ENCODE results near the gene ZNF695.
"Not testable (repeated sequence)": the region's sequence is repeated elsewhere in the genome, so short reads cannot be mapped to it uniquely, and the experiment has no call there.

The ZNF695 gene

DNA sequence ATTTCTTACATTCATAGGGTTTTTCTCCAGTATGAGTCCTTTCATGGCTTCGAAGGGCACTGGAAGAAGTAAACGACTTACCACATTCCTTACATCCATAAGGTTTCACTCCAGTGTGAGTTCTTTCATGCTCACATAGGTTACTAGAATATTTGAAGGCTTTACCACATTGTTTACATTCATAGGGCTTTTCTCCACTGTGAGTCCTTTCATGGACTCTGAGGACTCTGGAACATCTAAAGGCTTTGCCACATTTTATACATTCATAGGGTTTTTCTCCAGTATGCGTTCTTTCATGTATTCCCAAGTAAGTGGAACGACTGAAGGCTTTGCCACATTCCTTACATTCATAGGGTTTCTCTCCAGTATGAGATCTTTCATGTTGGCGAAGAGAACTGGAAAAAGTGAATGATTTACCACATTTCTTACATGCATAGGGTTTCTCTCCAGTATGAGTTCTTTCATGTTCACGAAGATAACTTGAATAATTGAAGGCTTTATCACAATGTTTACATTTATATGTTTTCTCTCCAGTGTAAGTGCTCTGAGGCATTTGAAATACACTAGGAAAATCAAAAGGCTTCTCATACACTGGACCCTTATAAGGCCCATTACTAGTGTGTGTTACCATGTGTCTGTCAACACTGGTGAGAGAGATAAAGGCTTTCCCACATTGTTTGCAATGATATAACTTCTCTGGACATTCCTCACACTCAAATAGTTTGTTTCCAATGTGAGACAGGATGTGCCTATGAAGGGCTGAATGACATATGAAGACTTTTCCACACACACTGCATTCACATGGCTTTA lies 29.9 kb upstream of the ZNF695 start:
- H3F3A ChIP-seq (ENCODE audit: low read depth), result no peaks in the 10 kb centered on the region
- H3K4me3 ChIP-seq (ENCODE audit: low read length, poor library complexity, severe bottlenecking), result no peak overlapping the region
- peaks cover 6% of the 10 kb centered on the region for H3K79me2 ChIP-seq (ENCODE audit: insufficient read depth, low read length)
- H3K36me3 ChIP-seq (ENCODE audit: insufficient read depth, low read length), result peaks cover 64% of the 10 kb centered on the region
- TF ChIP-seq CTCF (conservative IDR thresholded peaks at IDR 0.05; ENCODE audit: low read length) (no peak), EZH2phosphoT487 (IDR thresholded peaks at IDR 0.05; ENCODE audit: borderline replicate concordance) (no peak)
- peaks cover 39% of the 10 kb centered on the region; the same call in 1 of the 2 replicates for H3K9me3 ChIP-seq (ENCODE audit: insufficient read depth, low read depth, low read length)
- no peaks in the 10 kb centered on the region for H4K20me1 ChIP-seq (ENCODE audit: insufficient read depth, low read length, poor library complexity, severe bottlenecking)
- peaks cover 4% of the 10 kb centered on the region for H3K27me3 ChIP-seq (ENCODE audit: insufficient read depth, low read length, poor library complexity, severe bottlenecking)
- no peaks in the 10 kb centered on the region for H3K4me1 ChIP-seq (ENCODE audit: insufficient read depth, low read length, poor library complexity, severe bottlenecking)
- no peak overlapping the region for H3K4me2 ChIP-seq (ENCODE audit: low read depth, low read length, poor library complexity, severe bottlenecking)
- no peak overlapping the region for H2AFZ ChIP-seq (ENCODE audit: low read length)
- H3K9me2 ChIP-seq (replicated peaks; ENCODE audit: low read depth, low read length), result no peaks in the 10 kb centered on the region
- no peak overlapping the region for H3K9ac ChIP-seq (ENCODE audit: low read depth, low read length, poor library complexity, severe bottlenecking)

DNA sequence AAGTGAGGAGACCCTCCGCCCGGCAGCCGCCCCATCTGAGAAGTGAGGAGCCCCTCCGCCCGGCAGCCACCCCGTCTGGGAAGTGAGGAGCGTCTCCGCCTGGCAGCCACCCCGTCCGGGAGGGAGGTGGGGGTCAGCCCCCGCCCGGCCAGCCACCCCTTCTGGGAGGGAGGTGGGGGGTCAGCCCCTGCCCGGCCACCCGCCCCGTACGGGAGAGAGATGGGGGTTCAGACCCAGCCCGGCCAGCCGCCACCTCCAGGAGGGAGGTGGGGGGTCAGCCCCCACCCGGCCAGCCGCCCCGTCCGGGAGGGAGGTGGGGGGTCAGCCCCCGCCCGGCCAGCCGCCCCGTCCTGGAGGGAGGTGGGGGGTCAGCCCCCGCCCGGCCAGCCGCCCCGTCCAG lies 24.4 kb upstream of the ZNF695 start:
- H3K36me3 ChIP-seq (ENCODE audit: insufficient read depth, low read length), result peaks cover 37% of the 10 kb centered on the region
- H4K20me1 ChIP-seq (ENCODE audit: insufficient read depth, low read length, poor library complexity, severe bottlenecking); H3K4me1 ChIP-seq (ENCODE audit: insufficient read depth, low read length, poor library complexity, severe bottlenecking); H3K9ac ChIP-seq (ENCODE audit: low read depth, low read length, poor library complexity, severe bottlenecking); H3K4me3 ChIP-seq (ENCODE audit: low read length, poor library complexity, severe bottlenecking); H2AFZ ChIP-seq (ENCODE audit: low read length); H3K9me2 ChIP-seq (replicated peaks; ENCODE audit: low read depth, low read length); H3K4me2 ChIP-seq (ENCODE audit: low read depth, low read length, poor library complexity, severe bottlenecking); H3K27me3 ChIP-seq (ENCODE audit: insufficient read depth, low read length, poor library complexity, severe bottlenecking); H3K79me2 ChIP-seq (ENCODE audit: insufficient read depth, low read length); H3F3A ChIP-seq (ENCODE audit: low read depth): not testable (repeated sequence)
- H3K9me3 ChIP-seq (ENCODE audit: insufficient read depth, low read depth, low read length), result peaks cover 17% of the 10 kb centered on the region; the same call in 1 of the 2 replicates

DNA sequence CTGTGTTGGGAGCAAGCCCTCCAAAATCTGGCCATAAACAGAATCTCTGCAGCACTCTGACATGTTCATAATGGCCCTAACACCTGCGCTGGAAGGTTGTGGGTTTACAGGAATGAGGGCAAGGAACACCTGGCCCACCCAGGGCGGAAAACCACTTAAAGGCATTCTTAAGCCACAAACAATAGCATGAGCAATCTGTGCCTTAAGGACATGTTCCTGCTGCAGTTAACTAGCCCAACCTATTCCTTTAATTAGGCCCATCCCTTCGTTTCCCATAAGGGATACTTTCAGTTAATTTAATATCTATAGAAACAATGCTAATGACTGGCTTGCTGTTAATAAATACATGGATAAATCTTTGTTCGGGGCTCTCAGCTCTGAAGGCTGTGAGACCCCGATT lies 16.8 kb upstream of the ZNF695 start:
- H3F3A ChIP-seq (ENCODE audit: low read depth); H3K4me3 ChIP-seq (ENCODE audit: low read length, poor library complexity, severe bottlenecking); H3K9ac ChIP-seq (ENCODE audit: low read depth, low read length, poor library complexity, severe bottlenecking); H2AFZ ChIP-seq (ENCODE audit: low read length); H4K20me1 ChIP-seq (ENCODE audit: insufficient read depth, low read length, poor library complexity, severe bottlenecking); H3K9me2 ChIP-seq (replicated peaks; ENCODE audit: low read depth, low read length); H3K79me2 ChIP-seq (ENCODE audit: insufficient read depth, low read length); H3K4me1 ChIP-seq (ENCODE audit: insufficient read depth, low read length, poor library complexity, severe bottlenecking); H3K36me3 ChIP-seq (ENCODE audit: insufficient read depth, low read length); H3K9me3 ChIP-seq (ENCODE audit: insufficient read depth, low read depth, low read length); H3K4me2 ChIP-seq (ENCODE audit: low read depth, low read length, poor library complexity, severe bottlenecking); H3K27me3 ChIP-seq (ENCODE audit: insufficient read depth, low read length, poor library complexity, severe bottlenecking): not testable (repeated sequence)

DNA sequence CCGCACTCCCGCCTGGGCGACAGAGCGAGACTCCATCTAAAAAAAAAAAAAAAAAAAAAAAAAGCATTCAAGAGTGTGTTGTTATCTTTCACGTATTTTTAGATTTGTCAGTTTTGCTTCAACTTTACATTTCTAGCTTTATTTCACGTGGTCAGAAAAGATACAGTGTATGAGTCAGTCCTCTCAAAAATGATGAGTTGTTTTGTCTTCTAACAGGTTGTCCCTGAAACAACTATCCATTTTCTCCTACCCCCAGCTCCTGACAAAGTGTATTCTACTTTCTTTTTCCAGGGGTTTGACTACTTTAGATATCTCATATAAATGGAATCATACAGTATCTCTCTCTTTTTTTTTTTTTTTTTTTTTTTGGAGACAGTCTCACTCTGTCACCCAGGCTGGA lies 5.5 kb upstream of the ZNF695 start:
- no peaks in the 10 kb centered on the region for H4K20me1 ChIP-seq (ENCODE audit: insufficient read depth, low read length, poor library complexity, severe bottlenecking)
- no peaks in the 10 kb centered on the region for H3K79me2 ChIP-seq (ENCODE audit: insufficient read depth, low read length)
- no peaks in the 10 kb centered on the region for H3K27me3 ChIP-seq (ENCODE audit: insufficient read depth, low read length, poor library complexity, severe bottlenecking)
- no peak overlapping the region for H2AFZ ChIP-seq (ENCODE audit: low read length)
- H3F3A ChIP-seq (ENCODE audit: low read depth), result no peaks in the 10 kb centered on the region
- no peak overlapping the region for H3K4me2 ChIP-seq (ENCODE audit: low read depth, low read length, poor library complexity, severe bottlenecking)
- H3K4me1 ChIP-seq (ENCODE audit: insufficient read depth, low read length, poor library complexity, severe bottlenecking), result no peaks in the 10 kb centered on the region
- H3K9me2 ChIP-seq (replicated peaks; ENCODE audit: low read depth, low read length), result no peaks in the 10 kb centered on the region
- no peak overlapping the region for H3K4me3 ChIP-seq (ENCODE audit: low read length, poor library complexity, severe bottlenecking)
- H3K9me3 ChIP-seq (ENCODE audit: insufficient read depth, low read depth, low read length), result 0 out of 2 replicates have a peak, but pooled peaks cover 4% of the 10 kb centered on the region
- TF ChIP-seq EZH2phosphoT487 (IDR thresholded peaks at IDR 0.05; ENCODE audit: borderline replicate concordance), result no peak
- no peak for TF ChIP-seq CTCF (conservative IDR thresholded peaks at IDR 0.05; ENCODE audit: low read length)
- H3K9ac ChIP-seq (ENCODE audit: low read depth, low read length, poor library complexity, severe bottlenecking), result no peak overlapping the region
- H3K36me3 ChIP-seq (ENCODE audit: insufficient read depth, low read length), result no peaks in the 10 kb centered on the region
